ENCODE results near the gene USP3. TPM values are rescaled to one million over a fixed set of nuclear protein-coding genes. Genes with fewer than 3 reads are reported as not detected.
A peak's percentile ranks its signal among the peaks of the same experiment; 100 is the strongest.

The USP3 gene
- total and polyA plus RNA-seq, 9 of the 15 experiments (the other 6 are each of a cell fraction or from before 2014, with no cell fraction given): 17.3 to 54.3 (median 34.8) TPM

DNA sequence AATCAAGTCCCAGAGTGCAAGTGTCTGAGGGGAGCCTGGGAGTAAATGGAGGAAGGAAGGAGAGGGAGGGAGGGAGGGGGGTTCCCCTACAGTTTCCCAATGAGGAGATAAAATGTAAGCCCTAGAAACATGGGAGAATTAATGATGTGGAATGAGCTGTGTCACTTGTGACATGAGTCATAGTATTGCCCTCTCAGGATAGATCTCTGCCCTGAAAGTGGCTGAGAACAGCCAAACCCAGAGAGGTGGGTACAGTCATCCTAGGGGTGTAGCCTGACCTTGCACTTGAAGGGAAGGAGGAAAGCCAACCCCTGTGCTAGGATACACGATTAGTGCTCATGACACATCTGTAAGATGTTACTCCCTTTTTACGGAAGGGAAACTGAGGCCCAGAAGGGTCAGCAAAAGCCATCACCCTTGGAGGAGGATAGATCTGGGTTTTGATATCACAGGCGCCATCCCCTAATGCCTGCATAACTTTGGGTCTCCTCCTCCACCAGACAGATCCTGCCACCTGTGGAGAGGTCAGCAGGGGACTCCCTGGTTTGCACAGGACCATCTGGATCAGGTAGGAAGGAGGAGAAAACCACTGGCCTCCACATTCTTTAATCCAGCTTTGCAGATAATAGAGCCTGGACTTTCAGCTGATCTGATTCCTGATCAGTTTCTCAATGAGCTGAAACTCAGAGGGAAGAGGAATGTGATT is 23.1 kb upstream of the USP3 start:
- BruUV-seq (replicated peaks): no TSS peak
- no peaks in the 10 kb centered on the region for H3K79me2 ChIP-seq (ENCODE audit: control insufficient read depth, insufficient read depth, low read length)
- no peak overlapping the region for H3K4me3 ChIP-seq
- intact Hi-C loops (cut with micrococcal nuclease) (no loop called here), in situ Hi-C loops (cut with MboI) (no loop called here)
- no peak for DNase-seq (ENCODE audit: extremely low read depth in 1 of 4, low spot score in 3 of 4)
- no peaks in the 10 kb centered on the region for H4K20me1 ChIP-seq (replicated peaks; ENCODE audit: control insufficient read depth, insufficient read depth, low read length)
- H3K36me3 ChIP-seq (ENCODE audit: control insufficient read depth, insufficient read depth, low read length): no peaks in the 10 kb centered on the region
- H3K9me3 ChIP-seq (replicated peaks; ENCODE audit: control insufficient read depth, insufficient read depth, low read depth, low read length): no peaks in the 10 kb centered on the region
- CTCF ChIA-PET (ENCODE audit: low intra/inter-chr PET ratio): no interaction called here
- ATAC-seq: no peak
- TF ChIP-seq, protein P1, sequence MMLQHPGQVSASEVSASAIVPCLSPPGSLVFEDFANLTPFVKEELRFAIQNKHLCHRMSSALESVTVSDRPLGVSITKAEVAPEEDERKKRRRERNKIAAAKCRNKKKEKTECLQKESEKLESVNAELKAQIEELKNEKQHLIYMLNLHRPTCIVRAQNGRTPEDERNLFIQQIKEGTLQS (IDR thresholded peaks at IDR 0.05): 0 out of 2 replicates have a peak, but pooled peaks have one; percentile 25
- TF ChIP-seq, protein P1 (CRISPR knock-in tag; conservative IDR thresholded peaks at IDR 0.05): no peak
- no peak for TF ChIP-seq ZNF780A (CRISPR knock-in tag; IDR thresholded peaks at IDR 0.05)
- 36% methylated on average over 3 of the region's 3 CpGs for WGBS (ENCODE audit: insufficient coverage, low coverage, missing lambda C conversion rate)
- H2AFZ ChIP-seq (ENCODE audit: low read depth, low read length): 0 out of 2 replicates have a peak overlapping the region, but pooled peaks have one; percentile 49
- no peaks in the 10 kb centered on the region for H3K27me3 ChIP-seq (ENCODE audit: control insufficient read depth in 2 of 2, insufficient read depth in 2 of 2, low read length in 2 of 2)
- no peak overlapping the region for H3K4me2 ChIP-seq (ENCODE audit: insufficient read depth, low read length)
- peaks cover 8 to 11% of the 10 kb centered on the region in 2 experiments; a peak in 4 of 5 replicates for H3K4me1 ChIP-seq (replicated peaks in 1 of 2; ENCODE audit: control insufficient read depth in 2 of 2, insufficient read depth in 2 of 2, low read length in 2 of 2)
- no peak overlapping the region for H3K9ac ChIP-seq (ENCODE audit: insufficient read depth in 1 of 2, low read depth in 2 of 2, low read length in 2 of 2)
- no peak for FAIRE-seq
- H3K9me1 ChIP-seq (ENCODE audit: control insufficient read depth, insufficient read depth, low read length): no peaks in the 10 kb centered on the region
- H3K27ac ChIP-seq (ENCODE audit: extremely low read depth, low read depth, low read length): no peak overlapping the region
- POLR2A ChIA-PET: no interaction called here

DNA sequence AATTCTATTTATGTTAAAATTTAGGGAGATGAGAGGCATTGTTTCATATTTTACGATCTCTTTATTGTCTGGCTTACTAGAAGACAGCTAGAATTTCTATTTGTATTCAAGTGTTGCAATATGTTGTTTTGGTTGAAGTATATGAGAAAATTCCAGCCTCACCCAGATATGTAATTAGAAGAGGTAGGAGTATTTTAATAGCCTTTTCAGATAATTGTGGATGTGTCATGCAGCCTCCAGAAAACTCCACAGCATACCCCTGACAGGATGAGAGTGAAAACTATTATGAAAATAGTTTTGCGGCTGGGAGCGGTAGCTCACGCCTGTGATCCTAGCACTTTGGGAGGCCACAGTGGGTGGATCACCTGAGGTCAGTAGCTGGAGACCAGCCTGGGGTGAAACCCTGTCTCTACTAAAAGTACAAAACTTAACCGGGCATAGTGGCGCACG is 21.5 kb upstream of the USP3 start:
- CTCF ChIA-PET (ENCODE audit: low intra/inter-chr PET ratio): no interaction called here
- Histone ChIP-seq H3K9me3 (replicated peaks; ENCODE audit: control insufficient read depth, insufficient read depth, low read depth, low read length) (no peaks in the 10 kb centered on the region), H3K79me2 (ENCODE audit: control insufficient read depth, insufficient read depth, low read length) (no peaks in the 10 kb centered on the region), H3K27ac (ENCODE audit: extremely low read depth, low read depth, low read length) (no peak overlapping the region), H3K4me3 (no peak overlapping the region), H4K20me1 (replicated peaks; ENCODE audit: control insufficient read depth, insufficient read depth, low read length) (no peaks in the 10 kb centered on the region), H3K36me3 (ENCODE audit: control insufficient read depth, insufficient read depth, low read length) (no peaks in the 10 kb centered on the region), H3K4me1 (replicated peaks in 1 of 2; ENCODE audit: control insufficient read depth in 2 of 2, insufficient read depth in 2 of 2, low read length in 2 of 2) (peaks cover 8 to 16% of the 10 kb centered on the region in 2 experiments; a peak in 4 of 5 replicates), H3K27me3 (ENCODE audit: control insufficient read depth in 2 of 2, insufficient read depth in 2 of 2, low read length in 2 of 2) (no peaks in the 10 kb centered on the region), H2AFZ (ENCODE audit: low read depth, low read length) (no peak overlapping the region), H3K4me2 (ENCODE audit: insufficient read depth, low read length) (no peak overlapping the region), H3K9ac (ENCODE audit: insufficient read depth in 1 of 2, low read depth in 2 of 2, low read length in 2 of 2) (no peak overlapping the region), H3K9me1 (ENCODE audit: control insufficient read depth, insufficient read depth, low read length) (no peaks in the 10 kb centered on the region)
- POLR2A ChIA-PET: interaction anchor here (0.6 to 1.9 kb wide), 4 partner anchors 22 to 948 kb away, joined by 4 to 5 read pairs (median 4); partner anchors contain the start of gene USP3
- WGBS (ENCODE audit: insufficient coverage, low coverage, missing lambda C conversion rate): 74% methylated on average over 7 of the region's 7 CpGs
- ATAC-seq (no peak), FAIRE-seq (no peak), DNase-seq (ENCODE audit: extremely low read depth in 1 of 4, low spot score in 3 of 4) (no peak)
- no TSS peak for BruUV-seq (replicated peaks)
- intact Hi-C loops (cut with micrococcal nuclease) (no loop called here), in situ Hi-C loops (cut with MboI) (no loop called here)
- no peak for TF ChIP-seq CEBPG (CRISPR knock-in tag; IDR thresholded peaks at IDR 0.05)
- peak; percentile 6 to 59; a peak in 1 of 4 replicates for TF ChIP-seq CEBPG (tag; conservative IDR thresholded peaks at IDR 0.05 in 1 of 2, IDR thresholded peaks at IDR 0.05 in 1 of 2)
- no peak for TF ChIP-seq CBX8 (IDR thresholded peaks at IDR 0.05; ENCODE audit: borderline replicate concordance, extremely low read depth, low read depth, low read length, poor library complexity, severe bottlenecking)

All from K562 (cell line).